Activated CD8-positive, alpha-beta memory T cell treated with anti-CD3 and anti-CD28 coated beads, Interleukin-2, amount 50 U/mL, for 48 hours (primary cell): ENCODE data around the gene SLC25A47.
"Not testable (repeated sequence)": the region's sequence is repeated elsewhere in the genome, so short reads cannot be mapped to it uniquely, and the experiment has no call there.

Experiments
- DNase-seq: peaks from one replicate; pipeline ENCODE4 v3.0.0-alpha.2; 2020

Gene SLC25A47

GRCh38 chr14:100290607-100291304 lies 32.4 kb upstream of the SLC25A47 start:
- DNase-seq = no peak

- DNase-seq = no peak
Measured at GRCh38 chr14:100291305-100292075, 31.6 kb upstream of the SLC25A47 start.

GRCh38 chr14:100292301-100292775 lies 30.8 kb upstream of the SLC25A47 start:
- DNase-seq = no peak

- DNase-seq = no peak
Measured at GRCh38 chr14:100292776-100293461, 30.2 kb upstream of the SLC25A47 start.

- DNase-seq = no peak
Measured at GRCh38 chr14:100293497-100294212, 29.5 kb upstream of the SLC25A47 start.

GRCh38 chr14:100294213-100294962 lies 28.8 kb upstream of the SLC25A47 start:
- no peak for DNase-seq

GRCh38 chr14:100294963-100295330 lies 28.2 kb upstream of the SLC25A47 start:
- no peak for DNase-seq

GRCh38 chr14:100295376-100296105 lies 27.6 kb upstream of the SLC25A47 start:
- DNase-seq = no peak

- DNase-seq = no peak
Measured at GRCh38 chr14:100296106-100296651, 27.0 kb upstream of the SLC25A47 start.

GRCh38 chr14:100296729-100297128 lies 26.4 kb upstream of the SLC25A47 start:
- DNase-seq = not testable (repeated sequence)

GRCh38 chr14:100297320-100298300 lies 25.5 kb upstream of the SLC25A47 start:
- DNase-seq = no peak

- no peak for DNase-seq
Measured at GRCh38 chr14:100298551-100299237, 24.4 kb upstream of the SLC25A47 start.

GRCh38 chr14:100299238-100299560 lies 23.9 kb upstream of the SLC25A47 start:
- no peak for DNase-seq

- DNase-seq = no peak
Measured at GRCh38 chr14:100302616-100303015, 20.5 kb upstream of the SLC25A47 start.

- DNase-seq = no peak
Measured at GRCh38 chr14:100303179-100303578, 20.0 kb upstream of the SLC25A47 start.

- no peak for DNase-seq
Measured at GRCh38 chr14:100303925-100304324, 19.2 kb upstream of the SLC25A47 start.

GRCh38 chr14:100304825-100305323 lies 18.3 kb upstream of the SLC25A47 start:
- DNase-seq = no peak

GRCh38 chr14:100305324-100306100 lies 17.6 kb upstream of the SLC25A47 start:
- DNase-seq = peak; percentile 73
